Stimulated activated CD4-positive, alpha-beta T cell treated with anti-CD3 and anti-CD28 coated beads, TNF-alpha, amount 100 ng/mL, for 1 hour (primary cell): Measurements from ENCODE around the gene PDLIM7.

Experiments used
- DNase-seq, 3 donors: peaks; one replicate each; pipeline ENCODE4 v3.0.0-alpha.2; 2020; ENCODE audit warnings: low read depth in 3 of 3, low spot score in 1 of 3

Gene PDLIM7

DNA sequence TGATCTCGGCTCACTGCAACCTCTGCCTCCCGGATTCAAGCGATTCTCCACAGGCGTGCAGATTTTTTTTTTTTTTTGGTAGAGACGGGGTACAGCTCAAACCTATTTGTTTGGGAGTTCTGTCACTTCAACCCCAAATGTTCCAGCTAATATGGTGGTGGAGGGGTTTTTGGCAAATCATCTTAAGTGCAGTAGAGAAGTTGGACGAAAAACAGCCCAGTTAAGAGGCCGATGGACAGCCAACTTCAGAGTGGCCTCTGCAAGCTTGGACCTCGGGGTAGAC lies 51.5 kb downstream of the PDLIM7 start:
- DNase-seq: no peak

DNA sequence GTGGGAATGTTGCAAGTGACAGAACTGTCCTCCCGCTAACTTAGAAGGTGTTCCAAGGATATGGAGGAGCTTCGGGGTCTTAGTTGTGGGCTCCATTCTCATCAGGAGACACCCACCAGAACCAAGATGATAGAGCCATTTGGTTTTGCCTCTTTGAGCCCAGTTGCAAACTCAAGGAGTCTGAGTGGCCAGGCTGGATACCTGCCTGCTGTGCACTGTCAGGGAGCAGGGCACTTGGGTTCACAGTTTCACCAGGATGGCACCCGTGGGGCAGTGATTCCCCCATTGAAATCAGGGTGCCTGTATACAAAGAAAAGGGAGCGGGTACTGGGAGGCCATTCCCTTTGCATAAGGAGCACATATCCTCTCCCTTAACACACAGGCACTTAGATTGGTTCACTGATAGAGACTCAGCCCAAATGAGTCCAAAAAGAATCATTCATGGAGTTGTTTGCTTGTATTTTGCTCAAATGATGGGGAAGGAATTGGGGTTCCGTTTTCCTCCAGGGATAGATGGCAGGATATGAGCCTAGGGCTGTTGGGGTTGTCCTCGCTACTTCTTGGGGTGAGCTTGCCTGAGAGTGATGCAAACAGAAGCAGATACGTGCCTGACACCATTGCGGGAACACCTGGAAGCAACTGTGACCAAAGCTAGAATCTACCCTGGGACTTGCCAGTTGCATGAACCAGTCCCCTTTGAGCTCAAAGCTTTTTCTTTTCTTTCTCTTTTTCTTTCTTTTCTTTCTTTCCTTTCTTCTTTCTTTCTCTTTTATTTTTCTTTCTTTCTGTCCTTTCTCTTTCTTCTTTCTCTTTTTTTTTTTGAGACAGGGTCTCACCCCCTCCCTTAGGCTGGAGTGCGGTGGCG lies 52.1 kb downstream of the PDLIM7 start:
- DNase-seq: no peak

DNA sequence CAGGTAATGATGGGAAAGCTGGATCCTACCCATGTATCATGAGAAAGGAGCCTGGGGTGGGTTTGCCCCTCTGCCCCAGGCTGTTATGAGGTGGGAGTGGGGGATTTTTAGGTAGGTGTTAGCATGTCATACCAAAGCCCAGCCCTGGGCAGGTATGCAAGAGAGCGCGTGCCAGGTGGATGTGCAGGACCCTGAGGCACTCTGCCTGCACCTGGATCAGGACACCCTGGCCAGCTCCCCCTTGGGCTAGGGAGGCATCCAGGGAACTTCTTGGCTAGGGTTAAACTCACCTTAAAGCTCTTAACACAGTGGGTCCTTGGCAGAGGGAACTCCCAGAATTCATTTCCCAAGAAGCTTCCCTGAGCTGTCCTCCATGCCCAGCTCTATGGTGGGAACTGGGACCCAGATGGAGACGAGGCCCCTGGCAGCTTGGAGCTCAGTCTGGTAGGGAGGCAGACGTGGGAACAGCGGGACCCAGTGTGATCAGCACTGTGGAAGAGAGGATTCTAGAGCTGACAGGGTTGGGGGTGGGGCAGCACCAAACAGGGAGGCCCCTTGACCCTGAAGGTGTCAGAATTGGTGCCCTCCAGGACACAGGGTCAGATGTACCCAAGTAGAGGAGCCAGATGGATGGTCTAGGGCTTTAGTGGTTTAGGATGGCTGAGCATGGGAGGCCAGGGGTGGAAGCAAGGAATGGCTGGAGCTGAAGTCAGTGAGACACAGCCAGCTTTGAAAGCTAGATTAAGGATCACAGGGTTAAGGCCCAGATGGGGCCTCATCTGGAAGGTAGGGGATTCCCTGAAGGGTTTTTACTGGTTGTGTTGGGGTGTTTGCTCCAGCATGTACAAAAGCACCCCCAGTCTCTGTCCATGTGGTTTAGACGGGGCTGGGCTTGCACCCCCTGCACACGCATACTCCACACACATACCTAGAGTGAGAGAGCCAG lies 53.0 kb downstream of the PDLIM7 start:
- DNase-seq: no peak

DNA sequence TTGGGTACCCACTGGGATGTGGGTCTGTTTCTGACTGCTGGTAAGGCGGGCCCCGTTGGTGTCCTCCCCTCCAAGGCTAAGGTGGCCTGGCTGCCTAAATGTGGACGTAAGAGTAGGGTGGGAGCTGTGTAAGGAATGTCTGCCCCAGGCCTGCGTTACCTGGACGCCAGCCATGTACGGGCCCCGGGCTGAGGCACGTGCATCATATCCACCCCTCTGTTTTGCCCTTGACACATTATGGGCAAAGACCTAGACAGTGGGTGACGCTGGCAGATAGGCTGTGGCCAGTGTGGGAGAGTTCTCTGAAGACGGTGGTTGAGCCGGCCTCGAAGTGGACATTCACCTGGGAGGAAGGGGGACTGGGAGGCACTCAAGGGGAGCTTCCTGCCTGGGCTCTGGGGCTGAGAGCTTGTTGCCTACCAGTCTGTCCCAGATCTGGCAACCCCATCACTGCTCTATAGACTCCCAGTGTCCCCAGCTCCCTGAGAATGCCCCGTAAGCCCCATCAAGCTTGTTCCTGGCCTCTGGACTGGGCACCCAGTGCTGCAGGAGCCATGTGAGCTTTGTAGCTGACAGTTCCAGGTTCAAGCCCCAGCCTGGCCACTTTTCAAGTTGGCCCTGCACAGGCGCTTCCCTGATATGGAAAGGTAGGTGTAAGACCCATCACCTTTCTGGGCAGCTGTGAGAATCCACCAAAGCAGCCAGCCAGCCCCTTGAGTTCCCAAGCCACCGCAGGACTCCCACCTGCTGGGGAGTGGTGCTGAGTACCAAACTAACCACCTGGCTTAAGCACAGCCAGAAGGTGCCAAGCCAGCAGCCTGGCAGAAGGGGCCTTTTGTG lies 54.0 kb downstream of the PDLIM7 start:
- no peak for DNase-seq

DNA sequence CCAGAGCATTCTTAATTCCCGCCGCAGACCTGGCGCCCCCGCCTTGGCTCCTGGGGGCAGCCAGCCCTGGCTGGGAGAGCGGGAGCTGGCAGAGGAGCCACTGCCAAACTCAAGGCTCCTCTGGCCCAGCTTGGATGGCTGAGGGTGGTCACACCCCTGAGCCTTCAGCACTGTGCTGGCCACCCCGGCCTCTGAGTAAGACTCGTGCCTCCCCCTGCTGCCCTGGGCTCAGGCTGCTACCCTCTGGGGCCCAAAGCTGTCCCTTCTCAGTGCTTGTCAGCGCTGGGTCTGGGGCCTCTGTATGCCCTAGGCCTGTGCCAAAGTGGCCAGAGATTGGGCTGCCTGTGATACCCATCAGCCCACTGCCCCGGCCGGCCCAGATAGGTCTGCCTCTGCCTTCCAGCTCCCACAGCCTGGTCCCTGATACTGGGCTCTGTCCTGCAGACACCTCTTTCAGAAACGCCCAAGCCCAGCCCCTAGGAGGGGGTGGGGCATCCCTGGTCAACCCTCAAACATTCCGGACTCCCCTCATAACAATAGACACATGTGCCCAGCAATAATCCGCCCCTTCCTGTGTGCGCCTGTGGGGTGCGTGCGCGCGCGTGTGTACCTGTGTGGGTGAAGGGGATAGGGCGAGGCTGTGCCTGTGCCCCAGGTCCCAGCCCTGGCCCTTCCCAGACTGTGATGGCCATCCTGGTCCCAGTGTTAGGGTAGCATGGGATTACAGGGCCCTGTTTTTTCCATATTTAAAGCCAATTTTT lies 55.2 kb downstream of the PDLIM7 start:
- DNase-seq: no peak

DNA sequence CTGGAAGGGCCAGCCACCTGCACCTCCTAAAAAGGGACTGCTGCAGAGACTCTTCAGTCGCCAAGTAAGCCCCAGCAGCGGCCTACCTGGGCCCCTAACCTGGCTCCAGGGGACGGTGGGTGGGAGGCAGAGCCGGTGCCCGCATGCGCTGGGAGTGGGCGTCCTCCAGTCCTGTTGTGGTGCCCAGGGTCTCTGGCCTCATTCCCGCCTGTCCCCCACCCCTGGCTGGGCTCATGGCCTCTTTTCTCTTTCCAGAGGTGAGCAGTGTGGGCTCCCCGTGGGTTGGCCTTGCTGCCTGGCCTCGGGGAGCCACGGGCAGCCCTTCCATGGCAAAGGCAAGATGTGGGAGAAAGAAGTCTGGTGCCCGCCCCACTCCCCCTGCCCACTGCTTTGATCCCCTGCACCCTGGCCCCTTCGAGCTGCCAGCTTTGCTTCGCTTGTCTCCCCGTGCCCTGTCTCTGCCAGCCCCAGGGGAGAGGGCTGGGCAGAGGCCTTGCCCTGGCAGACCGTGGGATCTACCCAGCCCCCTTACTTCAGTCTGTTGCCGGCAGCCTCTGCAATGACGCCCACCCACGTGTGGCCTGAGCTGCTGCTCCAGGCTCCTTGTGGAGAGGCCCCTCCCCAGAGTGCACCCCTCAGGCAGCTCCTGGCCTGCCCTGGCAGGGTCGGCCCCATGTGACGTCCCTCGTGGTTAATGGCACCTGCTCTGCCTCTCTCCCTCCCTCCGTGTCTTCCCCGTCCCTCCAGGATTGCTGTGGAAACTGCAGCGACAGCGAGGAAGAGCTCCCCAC lies 56.2 kb downstream of the PDLIM7 start:
- no peak for DNase-seq

DNA sequence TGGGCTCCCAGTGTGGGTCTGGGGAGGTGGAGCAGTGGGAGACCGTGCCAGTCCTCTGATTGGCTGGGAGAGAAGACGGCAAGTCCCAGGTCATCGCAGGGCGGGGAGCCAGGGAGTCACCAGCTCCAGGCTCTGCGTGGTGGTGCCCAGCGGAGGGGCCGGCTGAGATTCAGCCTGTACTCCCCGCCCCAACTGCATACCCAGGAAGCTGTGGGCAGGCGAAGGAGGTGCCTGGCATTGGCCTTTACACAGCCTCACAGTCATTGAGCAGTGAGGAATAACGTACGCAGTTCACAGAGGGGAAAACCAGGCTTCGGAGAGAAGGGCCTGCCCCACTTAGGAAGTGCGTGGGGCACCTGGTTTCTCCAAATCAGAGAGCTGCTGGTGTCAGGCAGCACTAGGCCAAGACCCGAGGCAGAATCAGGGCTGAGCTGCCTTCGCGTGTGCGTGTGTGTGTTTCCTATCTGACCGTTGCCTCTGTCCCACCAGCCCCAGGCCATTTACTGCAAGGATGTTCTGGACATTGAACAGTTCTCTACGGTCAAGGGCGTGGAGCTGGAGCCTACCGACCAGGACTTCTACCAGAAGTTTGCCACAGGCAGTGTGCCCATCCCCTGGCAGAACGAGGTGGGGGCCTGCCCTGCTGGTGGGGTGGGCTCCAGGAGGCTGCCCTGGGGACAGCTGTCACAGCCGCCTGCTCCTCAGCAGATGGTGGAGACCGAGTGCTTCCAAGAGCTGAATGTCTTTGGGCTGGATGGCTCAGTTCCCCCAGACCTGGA lies 57.0 kb downstream of the PDLIM7 start:
- DNase-seq: no peak

DNA sequence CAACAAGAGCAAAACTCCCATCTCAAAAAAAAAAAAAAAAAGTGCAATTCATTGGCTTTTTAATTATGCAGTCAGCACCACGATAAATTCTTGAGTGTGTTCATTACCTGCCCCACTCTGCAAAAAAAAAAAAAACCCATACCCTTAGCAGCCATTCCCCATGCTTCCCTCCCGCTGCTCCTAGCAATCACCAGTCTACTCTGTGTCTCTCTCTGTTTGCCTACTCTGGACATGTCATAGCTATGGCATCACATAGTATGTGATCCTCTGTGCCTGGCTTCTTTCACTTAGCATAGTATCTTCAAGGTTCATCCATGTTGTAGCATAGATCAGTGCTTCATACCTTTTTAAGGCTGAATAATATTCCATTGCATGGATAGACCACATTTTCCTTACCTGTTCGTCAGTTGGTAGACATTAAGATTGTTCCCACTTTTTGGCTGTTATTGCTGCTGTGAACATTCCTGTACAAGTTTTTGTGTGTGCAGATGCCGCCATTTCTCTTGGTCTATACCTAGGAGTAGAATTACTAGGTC lies 57.8 kb downstream of the PDLIM7 start:
- no peak for DNase-seq

DNA sequence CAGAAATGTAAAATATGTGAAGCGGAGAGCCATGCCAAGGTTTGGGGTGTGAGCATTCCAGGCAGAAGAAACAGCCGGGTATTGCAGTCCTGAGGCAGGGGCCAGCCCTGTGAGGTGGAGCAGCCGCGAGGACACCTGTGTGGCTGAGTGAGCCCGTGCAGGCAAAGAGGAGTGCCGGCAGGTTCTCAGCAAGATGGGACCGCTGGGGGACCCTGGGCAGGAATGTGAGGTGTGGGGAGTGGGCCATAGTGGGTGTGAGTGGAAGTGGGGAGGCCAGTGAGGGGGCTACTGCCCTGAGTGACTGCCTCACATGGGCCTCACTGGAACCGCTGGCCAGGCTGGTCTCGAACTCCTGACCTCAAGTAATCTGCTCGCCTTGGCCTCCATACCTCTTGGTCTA lies 58.9 kb downstream of the PDLIM7 start:
- DNase-seq: no peak

DNA sequence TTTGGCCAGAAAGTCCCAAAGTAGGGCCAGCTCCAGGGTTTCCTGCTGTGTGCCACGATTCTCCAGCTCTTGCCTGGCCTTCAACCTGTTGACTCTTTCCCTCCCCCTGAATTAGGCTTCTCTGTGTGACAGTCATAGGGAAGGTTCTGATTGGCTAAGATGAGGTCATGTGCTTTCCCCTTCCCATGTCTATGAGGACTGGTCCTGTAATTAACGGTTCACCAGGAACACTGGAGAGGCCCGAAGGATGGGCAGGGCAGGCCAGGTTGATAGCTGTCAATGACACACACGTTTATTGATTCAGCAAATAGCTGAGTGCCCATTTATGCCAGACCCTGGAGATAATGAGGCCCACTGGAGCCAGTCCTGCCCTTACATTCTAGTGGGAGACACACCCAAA lies 59.8 kb downstream of the PDLIM7 start:
- DNase-seq: no peak

DNA sequence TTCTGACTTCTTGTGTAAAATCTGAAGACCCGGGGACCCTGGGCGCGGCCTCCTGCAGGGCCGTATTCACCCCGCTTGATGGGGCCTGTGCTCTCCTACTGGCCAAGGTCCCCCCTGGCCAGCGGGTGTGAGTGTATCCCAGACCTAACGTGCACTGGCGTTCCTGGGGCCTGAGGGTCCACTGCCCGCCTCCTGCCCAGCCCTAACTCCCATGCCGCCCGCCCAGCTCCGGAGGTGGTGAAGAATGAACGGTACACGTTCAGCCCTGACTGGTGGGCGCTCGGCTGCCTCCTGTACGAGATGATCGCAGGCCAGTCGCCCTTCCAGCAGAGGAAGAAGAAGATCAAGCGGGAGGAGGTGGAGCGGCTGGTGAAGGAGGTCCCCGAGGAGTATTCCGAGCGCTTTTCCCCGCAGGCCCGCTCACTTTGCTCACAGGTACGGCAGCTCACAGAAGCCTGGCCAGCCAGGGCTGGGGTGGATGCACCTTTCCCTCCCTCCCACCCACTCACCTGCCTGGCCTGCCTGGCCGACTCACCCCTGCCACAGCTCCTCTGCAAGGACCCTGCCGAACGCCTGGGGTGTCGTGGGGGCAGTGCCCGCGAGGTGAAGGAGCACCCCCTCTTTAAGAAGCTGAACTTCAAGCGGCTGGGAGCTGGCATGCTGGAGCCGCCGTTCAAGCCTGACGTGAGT lies 61.4 kb downstream of the PDLIM7 start:
- DNase-seq: no peak

DNA sequence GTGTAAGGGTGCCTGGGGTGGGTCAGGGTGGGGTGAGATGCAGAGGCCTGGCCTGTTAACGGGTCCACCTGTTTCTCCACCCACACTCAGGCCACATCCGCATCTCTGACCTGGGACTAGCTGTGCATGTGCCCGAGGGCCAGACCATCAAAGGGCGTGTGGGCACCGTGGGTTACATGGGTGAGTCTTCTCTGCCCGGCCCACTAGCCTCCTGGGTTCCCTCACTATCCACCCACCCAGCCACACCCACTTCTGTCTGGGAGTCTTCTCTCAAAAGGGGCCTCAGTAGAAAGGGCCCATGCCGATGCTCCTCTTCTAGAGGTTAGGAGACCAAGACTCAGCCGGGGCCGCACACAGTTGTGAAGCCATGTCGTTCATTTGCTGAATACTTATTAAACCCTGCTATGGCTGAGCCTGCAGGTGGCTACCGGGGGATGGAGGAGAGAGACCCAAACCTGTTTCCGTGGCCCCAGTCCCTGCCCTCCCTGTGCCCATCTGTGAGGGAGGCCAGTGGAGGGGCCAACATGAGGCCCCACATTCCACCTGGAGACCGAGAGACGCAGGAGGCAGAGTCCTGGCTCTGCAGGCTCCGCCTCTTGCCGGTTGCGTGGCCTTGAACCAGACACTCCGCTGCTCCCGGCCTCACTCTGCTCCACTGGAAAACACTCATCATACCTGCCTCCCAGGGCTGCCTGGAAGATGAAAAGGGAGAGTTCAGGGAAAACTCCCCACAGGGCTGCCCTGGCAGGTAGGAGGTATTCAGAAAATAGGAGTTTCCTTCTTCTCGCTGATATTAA lies 62.3 kb downstream of the PDLIM7 start:
- no peak for DNase-seq

DNA sequence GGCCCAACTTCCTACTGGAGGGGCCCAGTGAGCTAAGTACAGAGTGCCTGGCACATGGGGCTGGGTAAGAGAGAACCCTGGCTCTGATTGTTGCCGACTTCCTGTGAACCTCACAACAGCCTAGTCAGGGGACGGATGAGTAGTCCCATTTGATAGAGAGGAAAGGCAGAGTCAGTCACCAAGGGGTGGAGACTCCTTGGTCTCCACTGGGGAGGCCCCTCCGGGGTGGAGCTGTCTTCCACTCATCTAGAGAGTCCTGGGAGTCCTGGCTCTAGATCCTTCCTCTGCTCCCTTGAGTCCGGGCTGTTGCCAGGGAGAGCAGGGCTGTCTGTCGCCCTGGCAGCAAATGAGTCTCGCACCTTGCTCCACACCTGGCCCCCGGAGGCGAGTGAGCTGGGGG lies 63.0 kb downstream of the PDLIM7 start:
- no peak for DNase-seq

DNA sequence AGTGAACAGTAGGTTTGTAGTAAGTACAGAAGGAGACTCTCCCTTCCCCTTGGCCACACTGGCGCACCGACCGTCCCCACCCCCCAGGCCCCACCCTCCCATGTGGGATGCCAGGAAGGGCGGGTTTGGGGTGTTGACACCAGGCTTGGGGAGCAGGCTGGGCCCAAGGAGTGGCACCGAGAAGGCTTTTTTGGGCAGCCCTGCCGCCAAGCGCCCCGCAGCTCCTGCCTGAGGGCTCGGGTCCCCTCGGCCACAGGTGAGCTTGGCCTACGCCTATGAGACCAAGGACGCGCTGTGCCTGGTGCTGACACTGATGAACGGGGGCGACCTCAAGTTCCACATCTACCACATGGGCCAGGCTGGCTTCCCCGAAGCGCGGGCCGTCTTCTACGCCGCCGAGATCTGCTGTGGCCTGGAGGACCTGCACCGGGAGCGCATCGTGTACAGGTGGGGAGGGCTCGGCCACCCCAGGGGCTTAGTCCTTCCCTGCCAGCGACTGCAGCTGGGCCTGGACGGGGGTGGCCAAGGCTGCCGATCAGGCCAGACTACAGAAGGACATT lies 63.7 kb downstream of the PDLIM7 start:
- no peak for DNase-seq
